SK-N-SH treated with all-trans-retinoic acid at 6 μM for 48 hours (cell line): ENCODE measurements around the gene FHIT.

ENCODE experiments used
- ATAC-seq: fragments of 200-7000 bp; cut with Tn5 transposase; 3 replicates; pipeline ENCODE4 v1.9.1; 2020; ENCODE audit warnings: mild to moderate bottlenecking, moderate library complexity
- ARNTL ChIP-seq: fragments of 450-650 bp; formaldehyde crosslinking; IDR thresholded peaks from 2 replicates; pipeline ENCODE4 v1.5.0; 2020; ENCODE audit warnings: low read depth, mild to moderate bottlenecking, moderate library complexity, borderline replicate concordance
- BACH2 ChIP-seq: fragments of 250-450 bp; sonication (Bioruptor Pico); IDR thresholded peaks from 2 replicates; pipeline ENCODE4 v1.9.0; 2021; ENCODE audit warnings: mild to moderate bottlenecking, borderline replicate concordance
- ESRRG ChIP-seq: fragments of 250-450 bp; sonication (Bioruptor Pico); IDR thresholded peaks from 2 replicates; pipeline ENCODE4 v1.6.1; 2021; ENCODE audit warnings: mild to moderate bottlenecking
- GLIS3 ChIP-seq: fragments of 250-450 bp; sonication (Bioruptor Pico); IDR thresholded peaks from 2 replicates; pipeline ENCODE4 v1.5.0; 2020; ENCODE audit warnings: mild to moderate bottlenecking, moderate library complexity
- ISL1 ChIP-seq: fragments of 250-450 bp; sonication (Bioruptor Pico); IDR thresholded peaks from 2 replicates; pipeline ENCODE4 v2.1.2; 2022; ENCODE audit warnings: mild to moderate bottlenecking, moderate library complexity
- OSR1 ChIP-seq: fragments of 250-450 bp; sonication (Bioruptor Pico); IDR thresholded peaks from 2 replicates; pipeline ENCODE4 v1.8.0; 2022; ENCODE audit warnings: moderate library complexity, mild to moderate bottlenecking, inconsistent platforms
- PPARA ChIP-seq: fragments of 250-450 bp; sonication (Bioruptor Pico); IDR thresholded peaks from 2 replicates; pipeline ENCODE4 v1.5.0; 2020; ENCODE audit warnings: mild to moderate bottlenecking, borderline replicate concordance
- RARB ChIP-seq: fragments of 250-450 bp; sonication (Bioruptor Pico); IDR thresholded peaks from 2 replicates; pipeline ENCODE4 v1.8.0; 2021; ENCODE audit warnings: mild to moderate bottlenecking, moderate library complexity
- TCF4 ChIP-seq: fragments of 250-450 bp; sonication (Bioruptor Pico); IDR thresholded peaks from 2 replicates; pipeline ENCODE4 v1.8.0; 2021; ENCODE audit warnings: mild to moderate bottlenecking, moderate library complexity, borderline replicate concordance
- TOX ChIP-seq: fragments of 250-450 bp; sonication (Bioruptor Pico); IDR thresholded peaks from 2 replicates; pipeline ENCODE4 v1.8.0; 2021; ENCODE audit warnings: mild to moderate bottlenecking, moderate library complexity, borderline replicate concordance
- TSHZ2 ChIP-seq: fragments of 250-450 bp; sonication (Bioruptor Pico); IDR thresholded peaks from 2 replicates; pipeline ENCODE4 v1.5.0; 2020; ENCODE audit warnings: mild to moderate bottlenecking, moderate library complexity
- ZFP30 ChIP-seq: fragments of 450-650 bp; formaldehyde crosslinking; IDR thresholded peaks from 2 replicates; pipeline ENCODE4 v1.5.0; 2022; ENCODE audit warnings: mild to moderate bottlenecking, moderate library complexity
- ZNF565 ChIP-seq: fragments of 450-650 bp; formaldehyde crosslinking; conservative IDR thresholded peaks from 2 replicates; pipeline ENCODE4 v1.5.0; 2020; ENCODE audit warnings: low read depth, mild to moderate bottlenecking, moderate library complexity
- ZNF70 ChIP-seq: fragments of 450-650 bp; formaldehyde crosslinking; IDR thresholded peaks from 2 replicates; pipeline ENCODE4 v1.5.0; 2020; ENCODE audit warnings: mild to moderate bottlenecking, moderate library complexity
- ZNF8 ChIP-seq: fragments of 450-650 bp; formaldehyde crosslinking; IDR thresholded peaks from 2 replicates; pipeline ENCODE4 v1.5.0; 2020; ENCODE audit warnings: mild to moderate bottlenecking, moderate library complexity
- TF ChIP-seq, protein P1 (sequence below): fragments of 250-450 bp; sonication (Bioruptor Pico); IDR thresholded peaks from 2 replicates; pipeline ENCODE4 v1.5.1; 2020; ENCODE audit warnings: low read depth, mild to moderate bottlenecking, moderate library complexity
- TF ChIP-seq, protein P2 (sequence below): fragments of 250-450 bp; sonication (Bioruptor Pico); IDR thresholded peaks from 2 replicates; pipeline ENCODE4 v1.8.0; 2020; ENCODE audit warnings: mild to moderate bottlenecking, moderate library complexity, borderline replicate concordance
- TF ChIP-seq, protein P3 (sequence below): fragments of 250-450 bp; sonication (Bioruptor Pico); IDR thresholded peaks from 2 replicates; pipeline ENCODE4 v1.8.0; 2021; ENCODE audit warnings: low read depth, mild to moderate bottlenecking, moderate library complexity, borderline replicate concordance
- TF ChIP-seq, protein P4 (sequence below): fragments of 250-450 bp; sonication (Bioruptor Pico); IDR thresholded peaks from 2 replicates; pipeline ENCODE4 v1.5.1; 2021; ENCODE audit warnings: mild to moderate bottlenecking, moderate library complexity

Gene FHIT

GRCh38 chr3:60555686-60556354 lies 695.4 kb downstream of the FHIT start:
- TF ChIP-seq PPARA (CRISPR knock-in tag) (no peak), TOX (no peak), ZNF565 (CRISPR knock-in tag) (no peak), ISL1 (no peak), TSHZ2 (CRISPR knock-in tag) (no peak), ZNF8 (no peak), BACH2 (CRISPR knock-in tag) (no peak), GLIS3 (CRISPR knock-in tag) (no peak), ARNTL (CRISPR knock-in tag) (no peak), ZNF70 (CRISPR knock-in tag) (no peak), ZFP30 (CRISPR knock-in tag) (no peak), OSR1 (CRISPR knock-in tag) (no peak), TCF4 (CRISPR knock-in tag) (no peak)
- TF ChIP-seq, protein P1, sequence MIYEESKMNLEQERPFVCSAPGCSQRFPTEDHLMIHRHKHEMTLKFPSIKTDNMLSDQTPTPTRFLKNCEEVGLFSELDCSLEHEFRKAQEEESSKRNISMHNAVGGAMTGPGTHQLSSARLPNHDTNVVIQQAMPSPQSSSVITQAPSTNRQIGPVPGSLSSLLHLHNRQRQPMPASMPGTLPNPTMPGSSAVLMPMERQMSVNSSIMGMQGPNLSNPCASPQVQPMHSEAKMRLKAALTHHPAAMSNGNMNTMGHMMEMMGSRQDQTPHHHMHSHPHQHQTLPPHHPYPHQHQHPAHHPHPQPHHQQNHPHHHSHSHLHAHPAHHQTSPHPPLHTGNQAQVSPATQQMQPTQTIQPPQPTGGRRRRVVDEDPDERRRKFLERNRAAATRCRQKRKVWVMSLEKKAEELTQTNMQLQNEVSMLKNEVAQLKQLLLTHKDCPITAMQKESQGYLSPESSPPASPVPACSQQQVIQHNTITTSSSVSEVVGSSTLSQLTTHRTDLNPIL (CRISPR knock-in tag): no peak
- TF ChIP-seq, protein P2, sequence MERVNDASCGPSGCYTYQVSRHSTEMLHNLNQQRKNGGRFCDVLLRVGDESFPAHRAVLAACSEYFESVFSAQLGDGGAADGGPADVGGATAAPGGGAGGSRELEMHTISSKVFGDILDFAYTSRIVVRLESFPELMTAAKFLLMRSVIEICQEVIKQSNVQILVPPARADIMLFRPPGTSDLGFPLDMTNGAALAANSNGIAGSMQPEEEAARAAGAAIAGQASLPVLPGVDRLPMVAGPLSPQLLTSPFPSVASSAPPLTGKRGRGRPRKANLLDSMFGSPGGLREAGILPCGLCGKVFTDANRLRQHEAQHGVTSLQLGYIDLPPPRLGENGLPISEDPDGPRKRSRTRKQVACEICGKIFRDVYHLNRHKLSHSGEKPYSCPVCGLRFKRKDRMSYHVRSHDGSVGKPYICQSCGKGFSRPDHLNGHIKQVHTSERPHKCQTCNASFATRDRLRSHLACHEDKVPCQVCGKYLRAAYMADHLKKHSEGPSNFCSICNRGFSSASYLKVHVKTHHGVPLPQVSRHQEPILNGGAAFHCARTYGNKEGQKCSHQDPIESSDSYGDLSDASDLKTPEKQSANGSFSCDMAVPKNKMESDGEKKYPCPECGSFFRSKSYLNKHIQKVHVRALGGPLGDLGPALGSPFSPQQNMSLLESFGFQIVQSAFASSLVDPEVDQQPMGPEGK: no peak
- TF ChIP-seq, protein P3, sequence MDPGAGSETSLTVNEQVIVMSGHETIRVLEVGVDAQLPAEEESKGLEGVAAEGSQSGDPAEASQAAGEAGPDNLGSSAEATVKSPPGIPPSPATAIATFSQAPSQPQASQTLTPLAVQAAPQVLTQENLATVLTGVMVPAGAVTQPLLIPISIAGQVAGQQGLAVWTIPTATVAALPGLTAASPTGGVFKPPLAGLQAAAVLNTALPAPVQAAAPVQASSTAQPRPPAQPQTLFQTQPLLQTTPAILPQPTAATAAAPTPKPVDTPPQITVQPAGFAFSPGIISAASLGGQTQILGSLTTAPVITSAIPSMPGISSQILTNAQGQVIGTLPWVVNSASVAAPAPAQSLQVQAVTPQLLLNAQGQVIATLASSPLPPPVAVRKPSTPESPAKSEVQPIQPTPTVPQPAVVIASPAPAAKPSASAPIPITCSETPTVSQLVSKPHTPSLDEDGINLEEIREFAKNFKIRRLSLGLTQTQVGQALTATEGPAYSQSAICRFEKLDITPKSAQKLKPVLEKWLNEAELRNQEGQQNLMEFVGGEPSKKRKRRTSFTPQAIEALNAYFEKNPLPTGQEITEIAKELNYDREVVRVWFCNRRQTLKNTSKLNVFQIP (CRISPR knock-in tag): no peak
- TF ChIP-seq, protein P4, sequence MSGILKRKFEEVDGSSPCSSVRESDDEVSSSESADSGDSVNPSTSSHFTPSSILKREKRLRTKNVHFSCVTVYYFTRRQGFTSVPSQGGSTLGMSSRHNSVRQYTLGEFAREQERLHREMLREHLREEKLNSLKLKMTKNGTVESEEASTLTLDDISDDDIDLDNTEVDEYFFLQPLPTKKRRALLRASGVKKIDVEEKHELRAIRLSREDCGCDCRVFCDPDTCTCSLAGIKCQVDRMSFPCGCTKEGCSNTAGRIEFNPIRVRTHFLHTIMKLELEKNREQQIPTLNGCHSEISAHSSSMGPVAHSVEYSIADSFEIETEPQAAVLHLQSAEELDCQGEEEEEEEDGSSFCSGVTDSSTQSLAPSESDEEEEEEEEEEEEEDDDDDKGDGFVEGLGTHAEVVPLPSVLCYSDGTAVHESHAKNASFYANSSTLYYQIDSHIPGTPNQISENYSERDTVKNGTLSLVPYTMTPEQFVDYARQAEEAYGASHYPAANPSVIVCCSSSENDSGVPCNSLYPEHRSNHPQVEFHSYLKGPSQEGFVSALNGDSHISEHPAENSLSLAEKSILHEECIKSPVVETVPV (CRISPR knock-in tag): no peak
- no peak; the same call in 2 of the 3 replicates for ATAC-seq

- no peak for ATAC-seq
- TF ChIP-seq ZNF70 (CRISPR knock-in tag) (no peak), OSR1 (CRISPR knock-in tag) (no peak), ESRRG (CRISPR knock-in tag) (no peak), RARB (CRISPR knock-in tag) (no peak), TCF4 (CRISPR knock-in tag) (no peak), ZNF8 (no peak), TSHZ2 (CRISPR knock-in tag) (no peak)
- TF ChIP-seq, protein P3 (CRISPR knock-in tag): no peak
- TF ChIP-seq, protein P1 (CRISPR knock-in tag): no peak
These were observed 698.1 kb downstream of the FHIT start for GRCh38 chr3:60553144-60553543.
